ENCODE data around the gene RDX. TPM values are rescaled to one million over a fixed set of nuclear protein-coding genes. Genes with fewer than 3 reads are reported as not detected.
"Not testable (repeated sequence)": the region's sequence is repeated elsewhere in the genome, so short reads cannot be mapped to it uniquely, and the experiment has no call there.

RDX gene
- total RNA-seq, 1 donor from 2014 or later = 103 TPM

DNA sequence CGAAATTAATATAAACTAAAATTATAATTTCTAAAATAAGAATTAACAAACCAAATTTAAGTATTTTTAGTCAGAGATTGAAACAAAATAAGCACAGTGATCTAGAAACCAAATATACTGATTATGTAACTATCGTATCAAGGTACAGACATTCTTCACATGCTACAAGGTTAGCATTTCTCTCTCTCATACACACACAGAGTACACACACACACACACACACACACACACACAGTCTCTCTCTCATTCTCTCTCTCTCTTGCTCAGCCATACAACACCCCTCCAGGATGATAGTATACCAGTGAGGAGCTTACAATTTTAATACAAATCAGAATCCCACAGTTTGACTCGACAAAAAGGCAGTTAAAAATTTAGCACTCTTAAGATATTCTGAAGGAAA lies 66.0 kb downstream of the RDX start:
- no peak overlapping the region for H3K4me3 ChIP-seq (ENCODE audit: low read depth, low read length)
- DNase-seq (ENCODE audit: low read depth) = no peak
- TF ChIP-seq, protein P1, sequence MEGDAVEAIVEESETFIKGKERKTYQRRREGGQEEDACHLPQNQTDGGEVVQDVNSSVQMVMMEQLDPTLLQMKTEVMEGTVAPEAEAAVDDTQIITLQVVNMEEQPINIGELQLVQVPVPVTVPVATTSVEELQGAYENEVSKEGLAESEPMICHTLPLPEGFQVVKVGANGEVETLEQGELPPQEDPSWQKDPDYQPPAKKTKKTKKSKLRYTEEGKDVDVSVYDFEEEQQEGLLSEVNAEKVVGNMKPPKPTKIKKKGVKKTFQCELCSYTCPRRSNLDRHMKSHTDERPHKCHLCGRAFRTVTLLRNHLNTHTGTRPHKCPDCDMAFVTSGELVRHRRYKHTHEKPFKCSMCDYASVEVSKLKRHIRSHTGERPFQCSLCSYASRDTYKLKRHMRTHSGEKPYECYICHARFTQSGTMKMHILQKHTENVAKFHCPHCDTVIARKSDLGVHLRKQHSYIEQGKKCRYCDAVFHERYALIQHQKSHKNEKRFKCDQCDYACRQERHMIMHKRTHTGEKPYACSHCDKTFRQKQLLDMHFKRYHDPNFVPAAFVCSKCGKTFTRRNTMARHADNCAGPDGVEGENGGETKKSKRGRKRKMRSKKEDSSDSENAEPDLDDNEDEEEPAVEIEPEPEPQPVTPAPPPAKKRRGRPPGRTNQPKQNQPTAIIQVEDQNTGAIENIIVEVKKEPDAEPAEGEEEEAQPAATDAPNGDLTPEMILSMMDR (conservative IDR thresholded peaks at IDR 0.05; ENCODE audit: low read depth, low read length) = no peak

DNA sequence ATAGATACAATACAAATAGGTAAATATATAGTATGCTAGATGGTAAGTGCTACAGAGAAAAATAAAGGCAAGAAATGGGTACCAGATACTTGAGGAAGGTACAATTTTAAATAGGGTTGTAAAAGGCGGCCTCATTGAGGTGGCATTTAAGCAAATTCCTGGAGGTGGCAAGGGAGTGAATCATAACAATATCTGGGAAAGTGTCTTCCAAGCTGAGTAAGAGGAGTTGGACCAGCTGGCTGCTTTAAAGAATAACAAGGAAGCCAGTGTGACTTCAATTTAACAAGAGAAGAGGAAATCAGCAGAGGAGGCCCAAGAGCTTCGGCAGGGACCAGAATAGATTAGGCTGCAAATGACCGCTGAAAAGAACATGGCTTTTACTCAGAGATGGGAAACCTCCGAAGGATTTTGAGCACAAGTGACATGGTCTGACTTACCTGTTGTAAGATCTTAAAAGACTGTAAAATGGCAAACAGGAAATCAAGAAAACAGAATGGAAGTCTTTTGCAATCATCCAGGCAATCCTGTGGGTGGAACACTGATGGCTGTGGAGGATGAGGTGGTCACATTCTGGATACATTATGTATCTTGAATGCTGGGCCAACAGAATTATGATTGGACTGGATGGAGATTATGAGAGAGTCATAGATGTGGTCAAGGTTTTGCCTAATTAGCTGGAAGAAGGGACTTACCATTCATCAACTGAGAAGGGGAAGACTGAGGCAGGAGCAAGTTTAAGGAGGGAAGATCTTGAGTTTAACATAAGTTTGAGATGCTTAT lies 77.2 kb downstream of the RDX start:
- TF ChIP-seq, protein P1 (conservative IDR thresholded peaks at IDR 0.05; ENCODE audit: low read depth, low read length) = no peak
- no peak overlapping the region for H3K4me3 ChIP-seq (ENCODE audit: low read depth, low read length)
- no peak for DNase-seq (ENCODE audit: low read depth)

DNA sequence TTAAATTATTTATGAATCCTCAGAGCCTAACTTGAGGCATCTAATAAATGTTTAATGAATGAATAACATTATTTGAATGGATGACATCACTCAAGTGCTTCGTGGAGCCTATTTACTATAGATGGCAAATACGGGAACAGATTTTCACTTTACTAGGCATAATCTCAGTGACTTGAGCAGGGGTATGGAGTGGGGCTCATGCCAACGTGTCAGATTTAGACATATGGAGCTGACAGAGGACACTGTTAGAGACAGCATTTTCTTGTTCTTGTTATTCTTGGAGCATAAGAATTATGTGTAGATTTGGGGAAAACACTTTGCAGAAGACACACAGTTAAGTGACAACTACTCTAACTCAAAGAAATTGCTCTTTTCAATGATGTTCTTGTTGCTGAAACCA lies 78.5 kb downstream of the RDX start:
- no peak for DNase-seq (ENCODE audit: low read depth)
- TF ChIP-seq, protein P1 (conservative IDR thresholded peaks at IDR 0.05; ENCODE audit: low read depth, low read length) = no peak
- H3K4me3 ChIP-seq (ENCODE audit: low read depth, low read length) = no peak overlapping the region

DNA sequence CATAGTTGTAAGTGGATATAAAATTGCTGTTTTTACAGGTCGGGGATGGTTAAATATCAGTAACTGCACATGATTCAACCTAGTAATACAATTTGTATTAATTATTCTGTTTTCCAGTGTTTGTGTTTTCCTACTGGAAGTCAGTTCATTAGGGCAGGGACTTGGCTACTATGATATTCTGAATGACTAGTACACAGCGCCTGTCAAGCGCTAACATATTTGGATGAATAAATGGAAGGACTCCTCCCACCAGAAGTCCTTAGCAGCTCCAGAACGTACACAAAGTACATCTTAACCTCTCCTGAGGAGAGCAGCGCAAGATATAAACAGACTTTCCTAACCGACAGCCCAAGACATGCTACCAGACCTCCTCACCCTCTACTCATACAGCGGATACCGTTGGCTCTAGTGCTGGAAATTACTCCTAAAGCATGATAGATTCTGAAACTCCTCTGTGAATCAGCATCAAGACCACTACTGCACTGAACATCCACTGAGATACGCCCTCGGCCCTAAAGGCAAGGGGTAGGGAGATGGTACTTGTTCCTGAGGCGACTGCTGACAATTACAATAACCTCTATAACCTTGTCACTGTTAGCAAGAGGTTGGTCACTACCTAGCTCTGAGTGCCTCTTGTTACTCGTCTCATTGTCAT lies 79.1 kb downstream of the RDX start:
- DNase-seq (ENCODE audit: low read depth) = no peak
- H3K4me3 ChIP-seq (ENCODE audit: low read depth, low read length) = no peak overlapping the region
- TF ChIP-seq, protein P1 (conservative IDR thresholded peaks at IDR 0.05; ENCODE audit: low read depth, low read length) = no peak

DNA sequence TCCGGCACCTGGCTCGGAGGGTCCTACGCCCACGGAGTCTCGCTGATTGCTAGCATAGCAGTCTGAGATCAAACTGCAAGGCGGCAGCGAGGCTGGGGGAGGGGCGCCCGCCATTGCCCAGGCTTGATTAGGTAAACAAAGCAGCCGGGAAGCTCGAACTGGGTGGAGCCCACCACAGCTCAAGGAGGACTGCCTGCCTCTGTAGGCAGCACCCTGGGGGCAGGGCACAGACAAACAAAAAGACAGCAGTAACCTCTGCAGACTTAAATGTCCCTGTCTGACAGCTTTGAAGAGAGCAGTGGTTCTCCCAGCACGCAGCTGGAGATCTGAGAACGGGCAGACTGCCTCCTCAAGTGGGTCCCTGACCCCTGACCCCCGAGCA lies 87.1 kb downstream of the RDX start:
- peak overlapping the region; percentile 42 for H3K4me3 ChIP-seq (ENCODE audit: low read depth, low read length)
- not testable (repeated sequence) for DNase-seq (ENCODE audit: low read depth)

DNA sequence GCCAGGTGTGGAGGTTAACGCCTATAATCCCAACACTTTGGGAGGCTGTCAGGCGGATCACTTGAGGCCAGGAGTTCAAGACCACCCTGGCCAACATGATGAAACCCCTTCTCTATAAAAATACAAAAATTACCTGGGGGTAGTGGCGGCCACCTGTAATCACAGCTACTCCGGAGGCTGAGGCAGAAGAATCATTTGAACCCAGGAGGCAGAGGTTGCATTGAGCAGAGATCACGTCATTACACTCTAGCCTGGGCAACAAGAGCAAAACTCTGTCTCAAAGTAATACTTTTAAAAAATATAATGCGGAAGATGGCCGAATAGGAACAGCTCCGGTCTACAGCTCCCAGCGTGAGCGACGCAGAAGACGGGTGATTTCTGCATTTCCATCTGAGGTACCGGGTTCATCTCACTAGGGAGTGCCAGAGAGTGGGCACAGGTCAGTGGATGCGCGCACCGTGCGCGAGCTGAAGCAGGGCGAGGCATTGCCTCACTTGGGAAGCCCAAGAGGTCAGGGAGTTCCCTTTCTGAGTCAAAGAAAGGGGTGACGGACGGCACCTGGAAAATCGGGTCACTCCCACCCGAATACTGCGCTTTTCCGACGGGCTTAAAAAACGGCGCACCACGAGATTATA lies 87.6 kb downstream of the RDX start:
- H3K4me3 ChIP-seq (ENCODE audit: low read depth, low read length) = peak overlapping the region; percentile 42
- not testable (repeated sequence) for DNase-seq (ENCODE audit: low read depth)

DNA sequence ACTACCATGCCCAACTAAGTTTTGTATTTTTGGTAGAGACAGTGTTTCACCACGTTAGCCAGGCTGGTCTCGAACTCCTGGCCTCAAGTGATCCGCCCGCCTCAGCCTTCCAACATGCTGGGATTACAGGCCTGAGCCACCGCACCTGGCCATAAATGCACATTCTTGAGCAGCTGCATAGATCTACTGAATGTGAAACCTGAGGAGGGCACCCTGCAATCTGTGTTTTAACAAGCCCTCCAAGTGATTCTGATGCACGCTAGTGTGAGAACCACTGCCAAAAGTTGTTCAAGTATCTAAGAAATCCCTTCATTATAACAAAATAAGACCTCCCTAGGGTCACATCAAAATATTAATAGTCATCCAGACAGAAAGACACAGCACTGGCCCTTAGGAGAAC lies 89.3 kb downstream of the RDX start:
- H3K4me3 ChIP-seq (ENCODE audit: low read depth, low read length) = no peak overlapping the region
- no peak for DNase-seq (ENCODE audit: low read depth)
- TF ChIP-seq, protein P1 (conservative IDR thresholded peaks at IDR 0.05; ENCODE audit: low read depth, low read length) = no peak

DNA sequence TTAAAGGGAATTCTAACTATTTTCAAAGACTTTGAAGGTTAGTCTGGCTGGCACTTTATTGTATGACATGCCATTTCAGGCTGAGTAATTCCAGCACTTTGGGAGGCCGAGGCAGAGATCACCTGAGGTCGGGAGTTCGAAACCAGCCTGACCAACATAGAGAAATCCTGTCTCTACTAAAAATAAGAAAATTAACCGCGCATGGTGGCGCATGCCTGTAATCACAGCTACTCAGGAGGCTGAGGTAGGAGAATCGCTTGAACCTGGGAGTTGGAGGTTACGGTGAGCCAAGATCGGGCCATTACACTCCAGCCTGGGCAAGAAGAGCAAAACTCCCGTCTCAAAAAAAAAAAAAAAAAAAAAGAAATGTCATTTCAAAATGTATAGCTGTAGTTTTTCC lies 95.6 kb downstream of the RDX start:
- no peak for DNase-seq (ENCODE audit: low read depth)
- TF ChIP-seq, protein P1 (conservative IDR thresholded peaks at IDR 0.05; ENCODE audit: low read depth, low read length) = no peak
- no peak overlapping the region for H3K4me3 ChIP-seq (ENCODE audit: low read depth, low read length)

Data from epithelial cell of proximal tubule (primary cell).